Gastroesophageal sphincter (tissue), 4 donors: Measurements from ENCODE around the gene MORN5. TPM values are rescaled to one million over a fixed set of nuclear protein-coding genes. Genes with fewer than 3 reads are reported as not detected.
"Not testable (repeated sequence)": the region's sequence is repeated elsewhere in the genome, so short reads cannot be mapped to it uniquely, and the experiment has no call there.

Source experiments
- ATAC-seq: fragments of 150-250 bp; one replicate; pipeline ENCODE4 v1.9.1; 2016; ENCODE audit warnings: mild to moderate bottlenecking, moderate library complexity
- H3K27ac ChIP-seq, 4 donors: fragments of 200-600 bp; sonication (generic) in 3 of 4; 1 replicate in 3 of 4; 2 replicates in 1 of 4; pipeline ENCODE4 v1.5.1; 2016 to 2019
- H3K27me3 ChIP-seq: fragments of 200-600 bp; sonication (generic); one replicate; pipeline ENCODE4 v1.5.1; 2019
- H3K36me3 ChIP-seq, 2 donors: fragments of 200-600 bp; sonication (generic); one replicate each; pipeline ENCODE4 v1.5.1; 2019; ENCODE audit warnings: control low read depth in 1 of 2
- H3K4me1 ChIP-seq, 3 donors: fragments of 200-600 bp; sonication (generic); 1 replicate in 2 of 3; 2 replicates in 1 of 3; pipeline ENCODE4 v1.5.1; 2016 to 2019; ENCODE audit warnings: control low read depth in 2 of 3
- H3K4me3 ChIP-seq, 2 donors: fragments of 200-600 bp; sonication (generic); one replicate each; pipeline ENCODE4 v1.5.1; 2019; ENCODE audit warnings: mild to moderate bottlenecking in 1 of 2, moderate library complexity in 1 of 2
- H3K9me3 ChIP-seq, 3 donors: fragments of 200-600 bp; sonication (generic); one replicate each; pipeline ENCODE4 v1.5.1; 2017 to 2019; ENCODE audit warnings: control low read depth in 2 of 3
- CTCF ChIP-seq, 4 experiments: fragments of 200-600 bp in 2 of 4; fragments of 450-650 bp in 2 of 4; sonication (generic) in 1 of 4; IDR thresholded peaks; one replicate each; pipeline ENCODE4 v1.5.1; 2017 to 2019; ENCODE audit warnings: antibody characterized with exemption in 4 of 4, mild to moderate bottlenecking in 2 of 4, moderate library complexity in 2 of 4
- EP300 ChIP-seq: sonication (generic); formaldehyde crosslinking; IDR thresholded peaks from one replicate; pipeline ENCODE4 v1.6.1; 2017; ENCODE audit warnings: antibody characterized with exemption, mild to moderate bottlenecking
- POLR2A ChIP-seq, 2 donors: fragments of 450-650 bp; IDR thresholded peaks; one replicate each; pipeline ENCODE4 v1.6.1; 2017; ENCODE audit warnings: antibody characterized with exemption in 2 of 2, mild to moderate bottlenecking in 2 of 2, moderate library complexity in 1 of 2
- POLR2AphosphoS5 ChIP-seq: sonication (generic); formaldehyde crosslinking; IDR thresholded peaks from one replicate; pipeline ENCODE4 v1.6.1; 2017; ENCODE audit warnings: antibody characterized with exemption
- WGBS, 2 donors: methylation state at CpG; one replicate each; pipeline ENCODE4 v1.1.5; 2018; ENCODE audit warnings: low coverage in 1 of 2; 5-methylcytosine and 5-hydroxymethylcytosine counted together
- total RNA-seq, 4 donors: library from RNA; depleted of rRNA; stranded (reverse); fragments of >200 nt; gene quantifications; one replicate each; pipeline ENCODE4 v1.1.0, GENCODE V29; 2016

Gene MORN5
- total RNA-seq, 4 donors from 2014 or later, result 6.2 TPM; not detected in 3

GRCh38 chr9:122113574-122113973, 46.1 kb upstream of the MORN5 start:
- Histone ChIP-seq H3K36me3 (no peaks in the 10 kb centered on the region), H3K27me3 (no peaks in the 10 kb centered on the region), H3K27ac (no peak overlapping the region), H3K9me3 (no peaks in the 10 kb centered on the region), H3K4me1 (no peaks in the 10 kb centered on the region), H3K4me3 (no peak overlapping the region)
- TF ChIP-seq POLR2AphosphoS5 (no peak), EP300 (no peak), POLR2A (IDR thresholded peaks at IDR 0.05) (no peak), CTCF (IDR thresholded peaks at IDR 0.05) (no peak)
- no peak for ATAC-seq
- 20% methylated on average over 4 of the region's 5 CpGs; no CpG with 5 or more reads in 1 of the 2 donors for WGBS, 2 donors

- 66 to 80% methylated on average over 3 to 7 of the region's 12 CpGs for WGBS, 2 donors
- no peaks in the 10 kb centered on the region for H3K4me1 ChIP-seq
- no peaks in the 10 kb centered on the region for H3K27me3 ChIP-seq
- H3K27ac ChIP-seq, result no peak overlapping the region
- H3K4me3 ChIP-seq, result no peak overlapping the region
- H3K36me3 ChIP-seq, result no peaks in the 10 kb centered on the region
- no peak for ATAC-seq
- TF ChIP-seq EP300 (no peak), POLR2A (IDR thresholded peaks at IDR 0.05) (no peak), CTCF (IDR thresholded peaks at IDR 0.05) (no peak), POLR2AphosphoS5 (no peak)
- H3K9me3 ChIP-seq, result no peaks in the 10 kb centered on the region
These were observed 44.3 kb upstream of the MORN5 start for GRCh38 chr9:122115176-122116035.

- no peaks in the 10 kb centered on the region for H3K9me3 ChIP-seq
- TF ChIP-seq POLR2AphosphoS5, result no peak
- no peak for TF ChIP-seq CTCF (IDR thresholded peaks at IDR 0.05)
- TF ChIP-seq POLR2A (IDR thresholded peaks at IDR 0.05), result no peak
- TF ChIP-seq EP300, result no peak
- no peaks in the 10 kb centered on the region for H3K36me3 ChIP-seq
- no peaks in the 10 kb centered on the region for H3K27me3 ChIP-seq
- no peak overlapping the region for H3K4me3 ChIP-seq
- no peak for ATAC-seq
- no peaks in the 10 kb centered on the region for H3K4me1 ChIP-seq
- WGBS, 2 donors, result 86 to 100% methylated on average over 1 of the region's 4 CpGs
- no peak overlapping the region for H3K27ac ChIP-seq
These were observed 43.7 kb upstream of the MORN5 start for GRCh38 chr9:122116040-122116439.

- H3K36me3 ChIP-seq, result no peaks in the 10 kb centered on the region
- H3K9me3 ChIP-seq, result no peaks in the 10 kb centered on the region
- H3K4me3 ChIP-seq, result no peak overlapping the region
- 89 to 90% methylated on average over 2 to 5 of the region's 10 CpGs for WGBS, 2 donors
- H3K27me3 ChIP-seq, result no peaks in the 10 kb centered on the region
- no peak overlapping the region for H3K27ac ChIP-seq
- TF ChIP-seq EP300, result no peak
- TF ChIP-seq POLR2AphosphoS5, result no peak
- no peak for TF ChIP-seq CTCF (IDR thresholded peaks at IDR 0.05)
- TF ChIP-seq POLR2A (IDR thresholded peaks at IDR 0.05), result no peak
- no peak for ATAC-seq
- no peaks in the 10 kb centered on the region for H3K4me1 ChIP-seq
These were observed 43.1 kb upstream of the MORN5 start for GRCh38 chr9:122116448-122117173.

GRCh38 chr9:122117241-122117640, 42.5 kb upstream of the MORN5 start:
- not testable (repeated sequence) for H3K4me1 ChIP-seq, H3K9me3 ChIP-seq, H3K4me3 ChIP-seq, H3K27ac ChIP-seq, ATAC-seq, H3K27me3 ChIP-seq, H3K36me3 ChIP-seq
- WGBS, 2 donors, result 58 to 73% methylated on average over 7 to 8 of the region's 9 CpGs
